GM18951 (cell line): ENCODE data around the gene MYB.
"Not testable (repeated sequence)": the region's sequence is repeated elsewhere in the genome, so short reads cannot be mapped to it uniquely, and the experiment has no call there.

Source experiments
- POLR2A ChIP-seq: IDR thresholded peaks from 4 replicates; pipeline ENCODE4 v1.6.1; 2011; ENCODE audit warnings: mild to moderate bottlenecking; ENCODE audit not compliant: insufficient read length, insufficient read depth; ENCODE audit errors: extremely low read depth
- in situ Hi-C: fragments of 300-500 bp; cut with MboI; formaldehyde crosslinking; loops from one replicate; pipeline ENCODE4 v1.12.0; 2022; ENCODE audit warnings: low sequenced_read_pairs, mixed read lengths, inconsistent platforms; ENCODE audit not compliant: unreplicated experiment

The MYB gene

DNA sequence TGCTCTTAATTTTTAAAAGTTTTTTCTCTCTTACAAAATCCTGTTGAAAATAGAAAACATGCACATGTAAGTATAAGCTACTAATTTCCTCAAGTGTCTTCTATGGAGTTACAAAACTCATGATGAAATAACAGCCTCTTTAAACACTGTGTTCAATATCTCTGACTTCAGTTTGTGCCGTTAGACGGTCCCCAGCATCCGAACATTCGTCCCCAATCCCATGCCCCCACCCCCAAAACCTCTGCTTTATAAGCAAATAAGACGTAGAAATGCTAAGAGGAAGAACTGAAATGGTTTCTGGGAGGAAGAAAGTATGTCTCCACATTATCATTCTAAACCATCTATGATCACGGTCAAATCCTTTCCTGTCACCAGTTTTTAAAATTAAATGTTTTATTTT is 31.7 kb upstream of the MYB start:
- in situ Hi-C loops: no loop called here
- no peak for TF ChIP-seq POLR2A

DNA sequence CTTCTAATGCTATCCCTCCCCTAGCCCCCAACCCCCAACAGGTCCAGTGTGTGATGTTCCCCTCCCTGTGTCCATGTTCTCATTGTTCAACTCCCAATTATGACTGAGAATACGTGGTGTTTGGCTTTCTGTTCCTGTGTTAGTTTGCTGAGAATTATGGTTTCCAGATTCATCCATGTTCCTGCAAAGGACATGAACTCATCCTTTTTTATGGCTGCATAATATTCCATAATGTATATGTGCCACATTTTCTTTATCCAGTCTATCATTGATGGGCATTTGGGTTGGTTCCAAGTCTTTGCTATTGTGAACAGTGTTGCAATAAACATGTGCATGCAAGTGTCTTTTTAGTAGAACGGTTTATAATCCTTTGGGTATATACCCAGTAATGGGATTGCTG is 30.6 kb upstream of the MYB start:
- in situ Hi-C loops: not testable (repeated sequence)

DNA sequence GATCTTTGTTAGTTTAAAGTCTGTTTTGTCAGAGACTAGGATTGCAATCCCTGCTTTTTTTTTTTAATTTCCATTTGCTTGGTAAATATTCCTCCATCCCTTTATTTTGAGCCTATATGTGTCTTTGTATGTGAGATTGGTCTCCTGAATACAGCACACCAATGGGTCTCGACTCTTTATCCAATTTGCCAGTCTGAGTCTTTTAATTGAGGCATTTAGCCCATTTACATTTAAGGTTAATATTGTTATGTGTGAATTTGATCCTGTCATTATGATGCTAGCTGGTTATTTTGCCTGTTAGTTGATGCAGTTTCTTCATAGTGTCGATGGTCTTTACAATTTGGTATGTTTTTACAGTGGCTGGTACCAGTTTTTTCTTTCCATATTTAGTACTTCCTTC is 27.0 kb upstream of the MYB start:
- in situ Hi-C loops: not testable (repeated sequence)

DNA sequence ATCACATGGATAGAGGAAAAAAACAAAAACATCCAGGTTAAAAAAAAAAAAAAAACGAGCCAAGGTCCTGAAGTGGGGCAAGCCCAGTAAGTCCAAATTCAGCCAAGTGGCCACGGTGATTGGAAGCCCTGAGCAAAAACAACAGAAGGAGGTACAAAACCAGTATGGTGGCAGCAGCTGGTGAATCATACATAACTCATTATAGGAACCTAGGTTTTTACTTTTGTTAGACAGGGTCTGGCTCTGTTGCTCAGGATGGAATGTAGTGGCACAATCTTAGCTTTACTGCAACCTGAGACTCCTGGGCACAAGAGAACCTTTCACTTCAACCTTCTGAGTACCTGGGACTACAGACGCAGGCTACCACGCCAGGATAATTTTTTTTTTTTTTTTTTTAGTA is 22.7 kb upstream of the MYB start:
- no peak for TF ChIP-seq POLR2A
- in situ Hi-C loops: no loop called here

DNA sequence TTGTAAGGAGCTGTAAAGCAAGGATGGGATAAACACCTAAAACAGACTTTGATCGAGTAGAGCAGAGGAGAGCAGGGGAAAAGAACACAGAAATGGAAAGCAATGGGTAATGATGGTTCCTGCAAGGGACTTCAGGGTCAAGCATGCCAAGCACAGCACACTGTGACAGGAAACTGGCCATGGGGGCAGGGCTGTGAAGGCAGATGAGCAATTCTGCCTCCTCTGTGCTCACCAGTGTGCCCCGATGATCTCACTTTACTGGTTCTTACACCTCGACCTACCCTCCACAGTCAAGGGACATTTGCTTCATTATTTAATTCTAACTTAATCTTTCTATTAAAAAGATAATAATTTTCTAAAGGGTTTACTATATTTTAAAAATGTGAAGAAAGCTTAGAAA is 21.6 kb upstream of the MYB start:
- TF ChIP-seq POLR2A: no peak
- in situ Hi-C loops: no loop called here

DNA sequence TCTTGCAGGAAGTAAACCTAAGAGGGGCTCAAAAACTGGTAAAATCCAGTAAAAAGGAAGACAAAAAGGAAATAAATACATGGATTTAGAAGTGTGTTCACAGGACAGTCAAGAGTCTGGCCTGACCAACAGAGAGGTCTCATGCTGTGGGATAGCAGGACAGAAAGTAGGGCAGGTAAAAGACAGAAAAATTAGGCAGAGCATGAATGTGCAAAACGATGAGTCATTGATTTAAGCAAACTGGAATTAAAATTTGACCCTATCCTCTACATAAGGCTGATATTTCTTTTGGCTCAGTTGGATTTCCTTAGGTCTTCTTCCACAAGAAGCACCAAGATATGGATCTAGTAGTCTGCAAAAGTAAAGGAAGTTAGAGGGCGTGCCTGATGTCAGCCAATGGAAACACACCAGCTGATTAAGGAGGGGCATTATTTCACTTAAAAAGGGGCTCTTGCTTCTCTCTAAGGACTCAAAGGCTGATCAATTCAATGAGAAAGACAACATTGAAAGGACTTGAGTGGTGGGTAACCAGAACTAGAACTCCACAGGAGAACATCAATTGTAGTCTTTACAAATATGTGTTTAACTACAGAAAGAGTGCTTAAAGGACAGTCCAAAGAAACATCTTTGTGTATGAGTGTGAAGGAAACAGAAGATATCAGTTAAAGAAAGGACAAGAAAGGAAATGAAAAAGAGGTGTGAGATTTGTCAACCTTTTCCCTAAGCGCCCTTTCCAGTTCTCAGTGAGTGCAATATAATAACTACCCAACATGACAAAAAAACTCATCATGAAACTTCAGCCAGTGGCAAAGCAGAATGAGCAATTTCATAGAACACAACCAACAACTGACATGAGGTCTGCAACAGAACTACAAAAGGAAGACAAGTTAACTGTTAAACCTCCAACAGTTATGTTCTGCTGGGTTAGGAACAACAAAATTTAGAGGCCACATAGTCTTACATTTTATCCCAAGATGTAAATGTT is 19.4 kb upstream of the MYB start:
- in situ Hi-C loops: no loop called here

DNA sequence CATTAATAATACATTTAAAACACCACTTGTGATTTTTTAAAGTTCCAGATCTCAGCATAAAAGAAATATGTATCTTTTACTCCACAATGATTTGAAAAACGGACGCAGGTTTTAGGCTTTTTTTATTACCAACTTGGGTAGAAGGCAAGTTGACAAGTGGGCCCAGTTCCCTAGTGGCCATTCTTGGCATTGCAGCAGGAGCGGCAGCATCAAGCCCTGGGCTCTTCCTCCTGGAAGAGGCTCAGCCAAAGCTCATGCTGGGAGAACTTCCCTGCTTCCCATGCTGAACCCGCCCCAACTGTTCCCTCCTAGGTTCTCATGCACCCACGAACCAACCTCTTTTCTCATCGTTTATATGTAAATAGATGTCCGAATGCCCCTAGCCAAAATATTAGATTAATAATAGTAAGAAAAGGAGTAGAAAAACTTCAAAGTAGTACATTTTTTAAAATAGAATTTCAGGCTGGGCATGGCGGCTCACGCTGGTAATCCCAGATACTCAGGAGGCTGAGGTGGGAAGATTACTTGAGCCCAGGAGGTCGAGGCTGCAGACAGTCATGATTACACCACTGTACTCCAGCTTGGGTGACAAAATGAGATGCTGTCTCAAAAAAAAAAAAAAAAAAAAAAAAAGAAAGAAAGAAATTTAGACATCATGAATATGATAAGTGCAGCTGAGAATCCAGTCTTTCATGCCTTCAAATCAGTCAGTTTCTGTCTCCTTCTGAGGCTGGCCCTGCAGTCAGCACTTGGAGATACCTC is 18.2 kb upstream of the MYB start:
- TF ChIP-seq POLR2A: no peak
- in situ Hi-C loops: no loop called here

More for the DNA sequence above, 19.4 kb upstream of the MYB start:
- no peak for TF ChIP-seq POLR2A

DNA sequence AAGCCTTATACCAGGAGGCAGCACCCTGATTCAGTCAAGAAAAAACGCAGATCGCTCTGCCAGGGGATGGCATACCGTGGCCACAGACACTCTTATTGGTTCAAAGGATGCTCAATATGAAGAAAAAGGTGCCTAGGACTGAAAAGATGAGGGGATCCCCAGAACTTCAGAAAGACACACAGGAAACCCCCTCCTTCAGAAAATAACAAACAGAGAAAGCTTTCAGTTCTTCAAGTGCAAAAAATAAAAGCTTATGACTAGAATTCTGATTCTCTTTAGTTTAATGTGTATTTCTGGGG is 17.7 kb upstream of the MYB start:
- no peak for TF ChIP-seq POLR2A
- in situ Hi-C loops: no loop called here

DNA sequence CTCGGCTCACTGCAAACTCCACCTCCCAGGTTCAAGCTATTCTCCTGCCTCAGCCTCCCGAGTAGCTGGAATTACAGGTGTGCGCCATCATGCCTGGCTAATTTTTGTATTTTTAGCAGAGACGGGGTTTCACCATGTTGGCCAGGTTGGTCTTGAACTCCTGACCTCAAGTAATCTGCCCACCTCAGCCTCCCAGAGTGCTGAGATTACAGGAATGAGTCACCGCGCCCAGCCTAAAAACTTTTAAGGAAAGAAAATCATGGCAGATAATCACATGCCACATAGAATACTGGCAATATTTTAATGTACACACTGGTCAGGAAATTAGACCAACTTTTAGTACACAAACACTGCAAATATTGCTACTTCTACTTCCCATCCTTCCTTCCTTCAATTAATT is 16.7 kb upstream of the MYB start:
- in situ Hi-C loops: not testable (repeated sequence)

DNA sequence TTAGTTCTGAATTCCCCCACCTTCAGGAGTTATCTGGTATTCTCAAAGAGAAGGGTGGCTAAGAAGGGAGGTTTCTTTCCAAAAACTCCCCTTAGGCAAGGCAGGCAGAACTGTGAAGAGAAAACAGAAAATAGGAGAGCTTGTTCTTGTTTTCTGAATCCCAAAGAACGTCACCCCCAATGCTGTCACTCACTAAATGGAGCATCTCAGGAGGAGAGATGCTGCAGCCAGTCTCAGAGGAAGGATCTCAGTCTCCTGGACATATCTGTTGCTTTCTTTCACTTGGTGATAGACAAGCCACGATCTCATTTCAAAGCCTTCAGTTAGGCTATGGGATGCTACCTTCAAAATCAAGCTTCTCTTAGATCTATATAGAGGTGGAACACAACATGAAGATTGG is 16.1 kb upstream of the MYB start:
- in situ Hi-C loops: no loop called here
- TF ChIP-seq POLR2A: no peak

DNA sequence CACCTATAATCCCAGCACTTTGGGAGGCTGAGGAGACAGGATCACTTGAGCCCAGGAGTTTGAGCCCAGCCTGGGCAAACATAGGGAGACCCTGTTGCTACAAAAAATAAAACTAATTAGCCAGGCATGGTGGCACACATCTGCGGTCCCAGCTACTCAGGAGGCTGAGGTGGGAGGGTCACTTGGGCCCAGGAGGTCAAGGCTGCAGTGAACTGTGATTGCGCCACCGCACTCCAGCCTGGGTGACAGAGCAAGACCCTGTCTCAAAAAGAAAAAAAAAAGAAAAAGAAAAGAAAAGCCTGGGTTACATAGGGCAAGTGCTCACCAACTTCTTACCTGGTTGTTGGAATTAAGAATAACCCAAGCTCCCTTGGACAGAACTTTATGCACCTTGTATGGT is 14.6 kb upstream of the MYB start:
- no peak for TF ChIP-seq POLR2A
- in situ Hi-C loops: no loop called here

DNA sequence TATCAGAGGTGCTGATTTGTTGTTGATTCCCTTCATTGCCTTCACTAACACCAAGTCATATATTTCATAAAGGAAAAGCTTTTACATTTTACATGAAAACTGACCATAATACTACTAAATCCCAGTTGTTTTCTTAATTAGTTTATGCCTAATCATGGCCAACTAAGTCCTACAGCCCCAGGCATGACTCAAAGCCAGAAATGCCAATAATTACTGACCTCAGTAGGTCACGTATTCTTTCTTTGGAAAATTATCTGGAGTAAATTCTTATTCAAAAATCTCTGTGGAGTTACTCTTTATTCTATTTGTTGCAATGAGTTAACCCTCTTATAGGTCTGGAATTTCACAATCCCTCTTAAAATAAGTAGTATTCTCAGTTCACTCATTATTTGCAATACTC is 13.5 kb upstream of the MYB start:
- in situ Hi-C loops: no loop called here
- no peak for TF ChIP-seq POLR2A

DNA sequence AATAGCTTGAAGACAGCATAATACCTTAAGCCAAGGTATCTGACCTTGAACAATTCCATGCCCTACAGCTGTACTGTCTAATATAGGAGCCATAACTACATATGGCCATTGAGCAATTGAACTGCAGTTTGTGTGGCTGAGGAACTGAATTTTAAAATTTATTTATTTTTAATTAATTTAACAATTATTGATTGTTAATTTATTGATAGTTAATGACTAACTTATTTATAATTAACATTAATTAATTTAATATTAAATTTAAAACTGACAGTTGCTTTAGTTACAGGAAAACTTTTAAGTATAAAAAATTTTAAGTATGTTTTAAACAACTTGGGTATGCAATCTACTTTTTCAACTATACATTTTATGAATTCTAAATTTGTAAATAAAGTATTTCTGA is 12.3 kb upstream of the MYB start:
- in situ Hi-C loops: no loop called here
- no peak for TF ChIP-seq POLR2A

DNA sequence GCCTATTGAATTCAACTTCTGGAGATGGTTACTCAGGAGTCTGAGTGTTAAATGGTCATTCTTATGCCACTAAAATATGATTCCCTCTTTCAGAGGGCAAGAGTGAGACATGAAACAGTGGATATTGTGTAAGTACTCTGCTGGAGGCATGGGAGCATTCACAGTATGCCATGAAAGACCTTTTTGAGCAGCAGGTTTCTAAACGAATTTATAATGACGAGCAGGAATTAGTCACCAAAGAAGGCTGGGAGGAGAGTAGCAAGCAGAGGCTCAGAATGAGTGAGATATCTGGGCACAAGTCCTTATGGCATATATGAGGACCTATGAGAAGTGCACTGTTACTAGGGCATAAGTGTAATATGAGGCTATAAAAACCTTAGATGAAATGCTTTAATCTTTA is 10.9 kb upstream of the MYB start:
- TF ChIP-seq POLR2A: no peak
- in situ Hi-C loops: no loop called here
